Stimulated activated naive B cell treated with anti-CD40 and anti-IgM and Interleukin-4, amounts not matched to agents 10 μg/mL and 1 μg/mL and 100 μg/mL, for 72 hours (primary cell): ENCODE measurements around the gene RANBP10.
A peak's percentile ranks its signal among the peaks of the same experiment; 100 is the strongest.

Experiments used
- ATAC-seq, 2 donors: fragments of 150-1000 bp; cut with Tn5 transposase; replicated peaks; 2 replicates each; pipeline ENCODE4 v1.10.0; 2021; ENCODE audit warnings: moderate library complexity in 1 of 2
- DNase-seq: peaks from one replicate; pipeline ENCODE4 v3.0.0; 2021
- H3K27ac Mint-ChIP-seq: one replicate; pipeline ENCODE4 v1.8.0; 2022; ENCODE audit warnings: mild to moderate bottlenecking, mixed read lengths
- H3K27me3 Mint-ChIP-seq, 2 donors: one replicate each; pipeline ENCODE4 v1.8.0; 2022; ENCODE audit warnings: mixed read lengths in 2 of 2
- H3K36me3 Mint-ChIP-seq, 2 donors: one replicate each; pipeline ENCODE4 v1.8.0; 2022; ENCODE audit warnings: mixed read lengths in 2 of 2, mild to moderate bottlenecking in 1 of 2
- H3K4me1 Mint-ChIP-seq, 2 donors: one replicate each; pipeline ENCODE4 v1.8.0; 2022; ENCODE audit warnings: mixed read lengths in 2 of 2, mild to moderate bottlenecking in 1 of 2
- H3K4me3 Mint-ChIP-seq, 2 donors: one replicate each; pipeline ENCODE4 v1.8.0; 2022; ENCODE audit warnings: mild to moderate bottlenecking in 2 of 2, mixed read lengths in 2 of 2, moderate library complexity in 1 of 2
- H3K9me3 Mint-ChIP-seq, 2 donors: one replicate each; pipeline ENCODE4 v1.8.0; 2022; ENCODE audit warnings: mixed read lengths in 2 of 2, mild to moderate bottlenecking in 1 of 2

RANBP10 gene

GRCh38 chr16:67805718-67806427 is 487 bp downstream of the RANBP10 start:
- no peaks in the 10 kb centered on the region for H3K27me3 Mint-ChIP-seq
- H3K4me3 Mint-ChIP-seq: peak overlapping the region; percentile 95 to 97
- H3K36me3 Mint-ChIP-seq: peaks cover 14 to 27% of the 10 kb centered on the region in 2 donors
- ATAC-seq (peak in 1 of 2 donors; percentile 0), DNase-seq (no peak)
- peak overlapping the region; percentile 96 for H3K27ac Mint-ChIP-seq
- H3K4me1 Mint-ChIP-seq: peaks cover 31 to 47% of the 10 kb centered on the region in 2 donors
- H3K9me3 Mint-ChIP-seq: peaks cover 0 to 1% of the 10 kb centered on the region in 2 donors

GRCh38 chr16:67804853-67805542 is 1.4 kb downstream of the RANBP10 start:
- Mint-ChIP-seq H3K4me3 (peak overlapping the region; percentile 95 to 97), H3K27ac (peak overlapping the region; percentile 96), H3K4me1 (peaks cover 39 to 55% of the 10 kb centered on the region in 2 donors), H3K9me3 (peaks cover 0 to 1% of the 10 kb centered on the region in 2 donors), H3K36me3 (peaks cover 22 to 35% of the 10 kb centered on the region in 2 donors), H3K27me3 (no peaks in the 10 kb centered on the region)
- ATAC-seq (no peak), DNase-seq (no peak)

GRCh38 chr16:67803894-67804293 is 2.5 kb downstream of the RANBP10 start:
- Mint-ChIP-seq H3K27ac (peak overlapping the region; percentile 96), H3K4me3 (peak overlapping the region; percentile 69 to 95), H3K36me3 (peaks cover 28 to 42% of the 10 kb centered on the region in 2 donors), H3K27me3 (no peaks in the 10 kb centered on the region), H3K4me1 (peaks cover 44 to 65% of the 10 kb centered on the region in 2 donors), H3K9me3 (peaks cover 0 to 1% of the 10 kb centered on the region in 2 donors)
- DNase-seq (peak; percentile 62), ATAC-seq (peak; percentile 49 to 52)

- Mint-ChIP-seq H3K27ac (peak overlapping the region; percentile 90), H3K9me3 (peaks cover 0 to 1% of the 10 kb centered on the region in 2 donors)
Observed at GRCh38 chr16:67801883-67802282, 4.5 kb downstream of the RANBP10 start.

GRCh38 chr16:67801241-67801640 is 5.1 kb downstream of the RANBP10 start:
- ATAC-seq: no peak
- Mint-ChIP-seq H3K4me1 (peaks cover 59 to 86% of the 10 kb centered on the region in 2 donors), H3K27me3 (no peaks in the 10 kb centered on the region), H3K9me3 (peaks cover 0 to 1% of the 10 kb centered on the region in 2 donors), H3K27ac (peak overlapping the region; percentile 14), H3K4me3 (no peak overlapping the region), H3K36me3 (peaks cover 41 to 63% of the 10 kb centered on the region in 2 donors)
- DNase-seq: no peak

More at GRCh38 chr16:67801883-67802282, 4.5 kb downstream of the RANBP10 start:
- H3K4me3 Mint-ChIP-seq: peak overlapping the region; percentile 47 to 48
- peak; percentile 26 to 32 for ATAC-seq
- peaks cover 38 to 57% of the 10 kb centered on the region in 2 donors for H3K36me3 Mint-ChIP-seq
- H3K27me3 Mint-ChIP-seq: no peaks in the 10 kb centered on the region
- peak; percentile 62 for DNase-seq
- H3K4me1 Mint-ChIP-seq: peaks cover 53 to 80% of the 10 kb centered on the region in 2 donors

GRCh38 chr16:67800338-67800926 is 5.9 kb downstream of the RANBP10 start:
- peaks cover 41 to 64% of the 10 kb centered on the region in 2 donors for H3K36me3 Mint-ChIP-seq
- no peak overlapping the region for H3K4me3 Mint-ChIP-seq
- H3K27ac Mint-ChIP-seq: peak overlapping the region; percentile 4
- no peak for DNase-seq
- peaks cover 0 to 1% of the 10 kb centered on the region in 2 donors for H3K9me3 Mint-ChIP-seq
- H3K27me3 Mint-ChIP-seq: no peaks in the 10 kb centered on the region
- peaks cover 58 to 84% of the 10 kb centered on the region in 2 donors for H3K4me1 Mint-ChIP-seq
- no peak for ATAC-seq

- peaks cover 36 to 48% of the 10 kb centered on the region in 2 donors for H3K4me1 Mint-ChIP-seq
- H3K27ac Mint-ChIP-seq: no peak overlapping the region
- no peak for DNase-seq
- no peaks in the 10 kb centered on the region for H3K9me3 Mint-ChIP-seq
- peaks cover 27 to 40% of the 10 kb centered on the region in 2 donors for H3K36me3 Mint-ChIP-seq
- H3K4me3 Mint-ChIP-seq: no peak overlapping the region
- no peak for ATAC-seq
- H3K27me3 Mint-ChIP-seq: no peaks in the 10 kb centered on the region
Observed at GRCh38 chr16:67796099-67796718, 10.2 kb downstream of the RANBP10 start.

GRCh38 chr16:67790071-67790470 is 16.3 kb downstream of the RANBP10 start:
- DNase-seq (no peak), ATAC-seq (peak; percentile 36 to 45)
- Mint-ChIP-seq H3K36me3 (peaks cover 3 to 14% of the 10 kb centered on the region in 2 donors), H3K9me3 (no peaks in the 10 kb centered on the region), H3K27ac (peak overlapping the region; percentile 74), H3K4me1 (peaks cover 16 to 34% of the 10 kb centered on the region in 2 donors), H3K27me3 (no peaks in the 10 kb centered on the region), H3K4me3 (no peak overlapping the region)

- Mint-ChIP-seq H3K27ac (no peak overlapping the region), H3K36me3 (peaks cover 3 to 23% of the 10 kb centered on the region in 2 donors), H3K4me3 (peak overlapping the region; percentile 22 to 29), H3K4me1 (peaks cover 19 to 46% of the 10 kb centered on the region in 2 donors), H3K27me3 (no peaks in the 10 kb centered on the region), H3K9me3 (no peaks in the 10 kb centered on the region)
- peak; percentile 68 for ATAC-seq
- DNase-seq: no peak
Observed at GRCh38 chr16:67786491-67786890, 19.9 kb downstream of the RANBP10 start.

- ATAC-seq (no peak), DNase-seq (no peak)
- Mint-ChIP-seq H3K4me1 (peaks cover 26 to 53% of the 10 kb centered on the region in 2 donors), H3K36me3 (peaks cover 9 to 30% of the 10 kb centered on the region in 2 donors), H3K27me3 (no peaks in the 10 kb centered on the region), H3K9me3 (no peaks in the 10 kb centered on the region), H3K4me3 (no peak overlapping the region), H3K27ac (no peak overlapping the region)
Observed at GRCh38 chr16:67783353-67783725, 23.0 kb downstream of the RANBP10 start.

- Mint-ChIP-seq H3K36me3 (peaks cover 9 to 33% of the 10 kb centered on the region in 2 donors), H3K4me1 (peaks cover 26 to 53% of the 10 kb centered on the region in 2 donors), H3K9me3 (no peaks in the 10 kb centered on the region), H3K27ac (no peak overlapping the region), H3K4me3 (no peak overlapping the region), H3K27me3 (no peaks in the 10 kb centered on the region)
- ATAC-seq: no peak
- no peak for DNase-seq
Observed at GRCh38 chr16:67782567-67783352, 23.6 kb downstream of the RANBP10 start.

GRCh38 chr16:67781565-67781921 is 24.8 kb downstream of the RANBP10 start:
- no peak for DNase-seq
- Mint-ChIP-seq H3K36me3 (peaks cover 8 to 33% of the 10 kb centered on the region in 2 donors), H3K27me3 (no peaks in the 10 kb centered on the region), H3K9me3 (no peaks in the 10 kb centered on the region), H3K27ac (peak overlapping the region; percentile 26), H3K4me1 (peaks cover 24 to 43% of the 10 kb centered on the region in 2 donors), H3K4me3 (no peak overlapping the region)
- ATAC-seq: peak; percentile 71 to 86

GRCh38 chr16:67780847-67781564 is 25.4 kb downstream of the RANBP10 start:
- Mint-ChIP-seq H3K4me1 (peaks cover 20 to 39% of the 10 kb centered on the region in 2 donors), H3K27ac (peak overlapping the region; percentile 26), H3K27me3 (no peaks in the 10 kb centered on the region), H3K9me3 (no peaks in the 10 kb centered on the region), H3K36me3 (peaks cover 7 to 30% of the 10 kb centered on the region in 2 donors), H3K4me3 (no peak overlapping the region)
- no peak for ATAC-seq
- DNase-seq: no peak
